HG03025 (cell line): ENCODE results near the gene EYA4.

Source experiments
- ATAC-seq: cut with Tn5 transposase; IDR thresholded peaks from one replicate; pipeline ENCODE4 v1.9.1; 2021; ENCODE audit warnings: mild to moderate bottlenecking, moderate library complexity; ENCODE audit not compliant: unreplicated experiment, low FRiP score

EYA4 gene

DNA sequence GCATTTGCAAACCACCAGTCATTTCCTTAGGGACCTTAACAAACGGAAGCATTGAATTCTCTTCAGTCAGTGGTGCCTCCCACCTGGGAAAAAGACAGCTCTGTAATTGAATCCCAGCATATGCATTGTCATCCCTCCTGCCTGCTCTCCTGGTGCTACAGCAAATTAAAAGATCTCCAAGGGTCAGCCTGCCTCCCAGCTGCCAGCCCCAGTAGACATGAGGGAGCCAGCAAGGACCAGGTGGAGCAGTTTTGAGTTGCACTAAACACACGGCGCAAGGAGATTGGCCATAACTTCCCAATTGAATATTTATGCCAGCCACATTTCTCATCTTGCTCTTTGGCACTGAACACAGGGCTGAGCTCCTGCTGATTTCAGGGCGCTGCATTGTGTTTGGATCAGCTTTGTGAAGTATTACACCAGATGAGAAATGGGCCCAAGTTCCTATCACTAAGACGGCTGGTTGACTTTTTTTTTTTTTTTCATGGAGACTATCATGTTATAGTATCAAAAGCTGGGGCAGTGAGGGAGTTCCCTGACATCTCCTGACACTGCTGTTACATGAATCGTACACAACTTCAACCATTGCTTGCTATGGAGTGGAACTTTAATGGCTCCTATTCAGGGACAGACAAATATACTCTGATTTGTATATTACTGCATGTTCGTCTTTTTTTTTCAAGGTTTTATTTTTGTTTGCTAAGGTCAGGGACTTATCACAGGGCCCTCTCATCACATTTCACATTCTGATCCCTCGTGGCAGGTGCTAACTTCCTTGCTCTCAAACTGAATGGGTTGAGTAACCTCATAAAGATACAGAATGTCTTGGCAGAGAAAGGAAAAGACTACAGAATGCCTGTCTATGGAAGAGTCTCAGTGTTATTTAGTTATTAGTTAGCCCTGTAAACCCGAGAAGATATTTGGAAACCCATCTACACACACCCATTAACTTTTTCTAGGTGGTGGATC is 191.1 kb downstream of the EYA4 start:
- no peak for ATAC-seq

DNA sequence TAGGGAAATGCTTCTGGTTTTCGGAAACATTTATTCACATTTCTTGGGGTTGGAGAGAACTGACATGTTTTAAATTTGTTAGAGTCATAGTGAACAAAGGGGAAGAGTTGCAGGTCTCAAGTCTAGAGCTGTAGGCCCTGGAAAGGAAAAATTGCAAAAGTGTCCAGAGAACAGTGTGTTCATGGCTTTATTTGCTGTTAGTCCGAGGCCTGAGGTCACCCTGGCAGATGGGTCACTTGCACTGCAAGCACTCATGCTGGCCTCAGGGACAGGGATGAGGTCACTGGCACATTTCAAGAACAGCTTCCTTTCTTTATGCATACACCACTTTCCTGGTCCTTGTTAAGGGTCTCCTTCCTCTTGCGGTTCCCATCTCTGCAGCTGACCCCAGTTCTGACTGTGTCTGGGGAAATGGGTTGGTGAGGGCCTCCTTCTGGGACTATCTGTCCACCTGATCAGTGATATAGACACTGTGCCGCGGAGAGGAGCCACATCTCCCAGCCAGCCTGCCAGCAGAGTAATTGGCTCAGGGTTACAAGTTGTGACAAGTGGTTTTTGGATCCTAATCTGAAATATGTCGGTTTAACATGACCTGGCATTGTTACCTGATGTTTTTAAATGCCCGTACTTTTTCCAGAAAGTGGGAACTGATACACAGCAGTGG is 194.0 kb downstream of the EYA4 start:
- no peak for ATAC-seq

DNA sequence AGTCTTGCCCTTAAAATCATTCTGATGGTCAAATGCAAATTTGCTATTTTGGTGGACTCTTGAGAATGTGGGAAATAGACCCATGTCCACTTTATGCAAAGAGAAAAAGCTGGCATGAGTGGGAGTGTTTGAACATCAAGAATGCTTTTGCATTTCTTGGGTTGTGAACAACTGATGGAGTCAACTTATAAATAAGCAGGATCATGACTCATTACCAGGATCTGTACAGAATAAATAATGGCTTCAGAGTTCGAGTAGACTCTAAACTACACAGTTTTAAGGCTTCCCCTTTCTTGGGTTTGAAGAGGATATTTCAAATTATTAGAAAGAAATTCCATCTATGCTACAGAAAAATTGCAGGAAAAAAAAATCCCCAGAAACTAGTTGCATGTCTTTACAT is 195.5 kb downstream of the EYA4 start:
- no peak for ATAC-seq

DNA sequence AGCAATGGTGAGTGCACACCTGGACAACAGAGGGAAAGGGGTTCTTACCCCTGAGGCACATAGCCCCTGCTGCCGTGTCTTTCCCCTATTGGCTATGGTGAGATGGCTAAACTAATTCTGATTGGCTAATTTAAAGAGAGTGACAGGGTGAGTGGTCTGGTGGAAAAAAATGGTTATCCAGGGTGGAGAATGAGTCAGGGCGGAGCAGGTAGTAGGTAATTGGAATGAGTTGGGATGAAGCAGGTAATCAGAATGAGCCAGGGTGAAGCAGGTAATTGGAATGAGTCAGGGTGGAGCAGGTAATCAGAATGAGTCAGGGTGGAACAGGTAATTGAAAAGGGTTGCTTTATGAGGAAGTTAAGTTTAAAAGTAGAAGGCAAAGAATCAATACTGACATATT is 200.3 kb downstream of the EYA4 start:
- ATAC-seq, result no peak

DNA sequence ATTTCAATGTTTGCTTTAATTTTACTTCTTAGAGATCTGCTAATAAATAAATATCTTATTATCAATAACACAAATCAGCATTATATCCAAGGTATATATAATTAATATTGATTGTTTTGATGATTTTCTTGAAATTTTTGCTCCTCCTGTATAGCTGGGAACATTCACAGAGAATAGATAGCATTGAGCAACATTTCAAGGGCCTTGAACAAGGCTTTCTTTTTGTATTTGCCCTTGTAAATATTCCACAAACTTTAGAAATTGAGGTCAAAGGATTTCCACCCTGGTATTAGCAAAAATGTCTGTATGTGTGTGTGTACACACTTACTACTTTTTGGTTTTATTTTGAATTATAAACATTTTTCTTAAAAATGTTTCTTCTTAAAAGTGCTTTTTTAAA is 205.6 kb downstream of the EYA4 start:
- ATAC-seq, result no peak

DNA sequence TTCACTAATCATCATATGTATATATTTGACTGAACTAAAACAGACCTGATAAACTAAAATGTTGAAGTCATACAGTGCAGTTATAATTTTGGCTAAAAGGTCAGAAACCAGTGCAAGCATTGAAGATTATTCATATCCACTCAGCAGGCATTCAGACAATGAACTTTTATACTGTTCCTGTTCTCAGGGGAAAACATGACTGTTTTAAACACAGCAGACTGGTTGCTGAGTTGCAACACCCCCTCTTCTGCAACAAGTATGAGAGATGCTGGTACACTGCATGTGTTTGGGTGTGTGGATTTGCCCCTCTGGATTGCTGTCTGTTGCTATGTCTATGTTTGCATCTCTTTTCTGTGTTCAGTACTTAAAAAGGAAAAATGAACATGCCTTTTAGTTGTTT is 206.8 kb downstream of the EYA4 start:
- ATAC-seq, result no peak

DNA sequence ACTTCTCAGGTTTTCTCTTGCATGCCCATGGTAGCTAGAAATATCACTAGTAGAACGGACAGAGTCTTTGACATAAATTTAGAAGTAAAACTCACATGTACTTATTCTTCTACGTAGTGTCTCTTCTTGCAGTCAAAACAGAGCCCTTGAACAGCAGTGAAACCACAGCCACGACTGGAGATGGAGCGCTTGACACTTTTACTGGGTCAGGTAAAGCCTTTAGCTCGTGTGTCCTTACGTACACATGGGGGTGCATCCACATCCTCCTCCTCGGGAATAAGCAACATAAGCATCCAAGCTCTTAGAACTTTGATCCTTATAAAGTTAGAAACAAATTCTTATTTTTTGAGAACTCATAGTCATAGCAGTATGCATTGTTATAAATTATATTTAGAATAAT is 215.3 kb downstream of the EYA4 start:
- ATAC-seq, result no peak

DNA sequence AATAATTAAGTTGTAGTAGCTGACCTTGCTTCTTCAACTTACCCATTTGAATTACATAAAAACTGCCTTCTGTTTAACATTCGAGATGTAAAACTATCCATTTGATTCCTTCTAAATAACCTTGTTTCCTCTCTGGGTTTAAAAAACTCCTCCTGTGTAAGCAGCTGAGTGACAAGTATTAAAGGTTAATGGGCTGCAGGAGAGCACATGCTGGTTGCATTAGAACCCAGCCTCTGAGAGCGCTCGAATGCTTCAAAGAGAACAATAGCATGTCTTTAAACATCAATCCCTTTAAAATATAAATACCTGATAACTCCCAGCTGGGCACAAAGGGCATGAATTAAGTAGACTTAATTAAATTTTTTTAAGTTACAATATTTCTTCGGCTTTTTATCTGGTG is 215.8 kb downstream of the EYA4 start:
- no peak for ATAC-seq

DNA sequence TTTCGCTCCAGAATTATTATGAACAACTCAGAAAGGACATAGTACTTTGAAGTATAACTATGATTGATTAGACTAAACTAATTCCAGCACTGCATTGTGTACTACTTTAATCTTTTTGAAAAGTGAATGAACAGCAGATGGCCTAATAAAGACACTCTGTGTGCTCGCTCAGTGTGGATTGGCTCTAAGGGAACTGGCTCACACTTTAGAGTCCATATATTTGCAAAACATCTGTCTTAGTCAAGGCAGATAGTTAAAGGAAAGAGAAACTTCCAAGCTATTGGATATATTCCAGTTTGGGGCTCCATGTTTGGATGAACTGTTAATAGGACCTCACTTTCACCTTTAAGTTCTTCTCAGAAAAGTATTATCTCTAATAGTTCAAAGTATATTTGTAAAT is 218.9 kb downstream of the EYA4 start:
- no peak for ATAC-seq

DNA sequence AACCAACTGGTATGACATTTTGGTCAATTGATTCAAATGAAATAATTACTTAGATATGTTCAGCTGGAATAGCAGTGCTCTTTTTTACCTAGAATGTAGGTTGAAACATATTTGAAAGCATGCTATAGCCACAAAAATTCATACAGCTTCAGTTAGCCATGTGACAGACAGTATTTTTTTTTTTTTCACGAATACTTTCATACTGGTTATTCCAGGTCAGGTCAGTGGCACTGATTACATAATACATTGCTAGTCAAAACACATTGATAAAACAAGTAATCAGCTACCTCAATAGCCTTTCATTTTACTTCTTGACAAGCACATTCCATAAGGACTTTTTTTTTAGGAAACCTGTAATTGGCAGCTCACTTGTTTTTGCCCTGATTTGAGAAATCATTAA is 222.6 kb downstream of the EYA4 start:
- no peak for ATAC-seq

DNA sequence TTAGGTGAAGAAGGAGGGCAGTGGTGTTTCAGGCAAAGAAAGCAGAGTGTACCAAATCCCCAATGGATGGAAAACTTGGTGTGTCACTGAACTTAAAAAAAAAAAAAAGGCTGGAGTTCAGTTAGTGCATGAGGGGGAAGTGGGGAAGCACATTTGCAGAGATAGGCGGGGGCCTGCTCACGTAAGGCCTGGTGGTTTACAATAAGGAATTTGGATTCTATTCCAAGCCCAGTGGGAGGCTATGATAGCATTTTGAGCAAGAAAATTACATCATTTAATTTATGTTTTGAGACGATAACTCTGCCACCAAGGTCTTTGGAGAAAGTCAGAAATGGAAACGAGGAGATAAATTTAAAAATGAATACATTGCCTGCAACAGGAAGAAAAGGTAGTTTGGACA is 225.5 kb downstream of the EYA4 start:
- no peak for ATAC-seq

DNA sequence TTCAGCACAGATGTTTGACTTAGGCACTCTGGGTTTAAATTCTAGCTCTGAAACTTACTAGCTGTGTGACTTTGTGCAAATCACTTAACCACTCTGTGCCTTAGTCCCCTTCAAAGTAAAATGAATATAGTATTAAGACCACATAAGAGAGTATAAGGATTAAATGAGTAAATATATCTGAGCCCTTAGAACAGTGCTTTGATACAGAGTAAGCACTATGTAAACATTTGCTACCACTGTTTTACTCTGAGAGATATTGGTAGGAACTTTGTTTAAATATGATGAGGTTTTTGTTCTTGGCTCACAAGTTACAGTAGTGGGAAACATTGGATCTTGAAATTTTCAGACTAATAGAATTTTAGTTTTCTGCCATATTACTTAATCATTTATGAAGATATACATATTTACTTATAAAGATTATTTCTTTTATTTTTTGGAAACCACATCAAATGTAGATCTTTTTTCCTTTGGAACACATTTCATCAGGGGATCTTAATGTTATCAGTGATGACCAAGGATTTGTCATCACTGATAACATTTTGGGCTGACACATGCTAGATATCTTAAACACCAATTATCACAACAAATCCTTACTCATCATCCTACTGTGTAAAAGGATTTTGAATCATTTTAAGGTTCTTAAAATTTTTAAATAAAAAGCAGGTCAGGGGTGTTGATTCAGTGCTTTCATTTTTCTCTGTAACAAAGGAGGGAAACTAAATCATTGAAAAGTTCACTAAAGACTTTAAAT is 226.2 kb downstream of the EYA4 start:
- ATAC-seq, result no peak

DNA sequence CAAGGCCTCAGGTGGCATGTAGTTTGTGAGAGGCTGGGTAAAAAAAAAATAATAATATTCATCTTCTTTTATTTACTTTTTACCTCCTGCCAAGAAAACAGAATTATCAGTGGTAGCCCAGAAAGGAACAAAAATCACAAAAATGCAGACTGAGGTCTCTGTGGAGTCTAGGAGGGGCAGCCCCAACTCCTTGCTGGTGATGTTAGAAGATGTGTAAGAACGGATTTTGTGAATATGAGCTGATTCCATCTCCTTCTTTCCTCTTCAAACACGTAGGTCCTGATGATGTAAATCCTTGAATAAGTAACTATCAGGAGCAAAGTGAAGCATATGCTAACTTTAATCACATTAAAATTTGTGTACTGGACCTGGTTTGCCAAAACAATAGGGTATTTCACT is 226.8 kb downstream of the EYA4 start:
- no peak for ATAC-seq

DNA sequence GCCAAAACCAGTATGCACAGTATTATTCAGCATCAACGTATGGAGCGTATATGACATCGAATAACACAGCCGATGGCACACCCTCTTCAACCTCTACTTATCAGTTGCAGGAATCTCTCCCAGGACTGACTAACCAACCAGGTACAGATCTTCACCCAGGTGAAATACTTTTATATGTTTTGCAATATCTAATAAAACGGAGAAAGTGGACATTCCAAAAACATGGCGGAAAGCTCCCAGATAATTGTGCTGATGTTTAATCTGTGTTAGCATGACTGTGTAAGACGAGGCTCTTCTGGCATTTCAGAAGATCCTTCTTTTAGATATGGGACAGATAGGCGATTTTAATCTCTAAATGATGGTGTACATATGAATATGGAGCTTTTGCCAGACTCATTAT is 227.4 kb downstream of the EYA4 start:
- ATAC-seq, result no peak

DNA sequence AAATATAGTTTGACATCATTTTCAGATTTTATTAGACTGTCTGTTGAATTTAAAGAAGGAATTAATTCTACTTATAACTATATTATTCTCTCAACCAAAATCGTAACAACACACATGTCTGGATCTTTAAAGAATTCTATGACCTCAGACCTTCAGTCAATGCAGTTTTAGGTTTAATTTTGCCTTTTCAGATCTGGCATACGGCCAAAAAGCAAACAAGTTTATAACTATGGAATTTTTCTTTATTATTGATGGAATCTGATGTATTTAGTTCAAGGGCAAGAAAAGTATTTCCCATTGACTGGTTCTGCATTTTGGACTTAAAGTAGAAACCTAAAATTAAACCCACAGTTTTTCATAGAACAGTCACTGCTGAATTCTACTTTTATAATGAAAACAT is 233.4 kb downstream of the EYA4 start:
- ATAC-seq, result no peak

DNA sequence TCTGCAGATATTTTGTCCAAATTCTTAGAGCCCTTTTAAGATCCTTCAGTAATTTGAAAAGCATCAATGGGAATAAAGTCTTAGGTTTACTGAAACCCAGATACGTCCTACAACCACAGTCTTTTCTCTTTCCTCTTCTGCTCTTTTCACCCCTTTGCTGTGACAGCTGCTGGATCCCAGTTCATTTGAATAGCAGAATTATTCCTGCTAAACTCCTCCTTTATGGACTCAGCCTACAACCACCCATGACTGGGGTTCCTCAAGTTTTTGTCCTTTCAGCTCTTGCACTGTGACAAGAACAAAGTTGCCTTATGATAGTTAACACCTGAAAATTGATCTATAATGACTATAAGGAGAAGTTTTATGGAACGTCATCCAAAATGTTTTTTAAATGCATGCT is 237.5 kb downstream of the EYA4 start:
- ATAC-seq, result no peak

DNA sequence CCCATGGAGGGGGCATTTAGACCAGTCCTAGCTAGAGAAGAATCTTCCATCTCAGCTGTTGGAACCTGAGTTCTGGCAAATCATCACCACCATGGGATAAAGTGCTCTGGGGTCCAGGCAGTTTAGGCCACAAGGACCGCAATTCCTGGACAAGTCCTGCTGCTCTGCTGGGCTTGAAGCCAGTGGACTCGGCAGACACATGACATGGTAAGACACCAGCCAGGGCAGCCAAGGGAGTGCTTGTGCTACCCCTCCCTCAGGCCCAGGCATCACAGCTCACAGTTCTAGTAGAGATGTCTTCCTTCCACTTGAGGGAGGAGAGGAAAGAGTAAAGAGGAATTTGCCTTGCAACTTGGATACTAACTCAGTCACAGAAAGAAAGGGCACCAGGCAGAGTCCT is 246.0 kb downstream of the EYA4 start:
- ATAC-seq, result no peak

DNA sequence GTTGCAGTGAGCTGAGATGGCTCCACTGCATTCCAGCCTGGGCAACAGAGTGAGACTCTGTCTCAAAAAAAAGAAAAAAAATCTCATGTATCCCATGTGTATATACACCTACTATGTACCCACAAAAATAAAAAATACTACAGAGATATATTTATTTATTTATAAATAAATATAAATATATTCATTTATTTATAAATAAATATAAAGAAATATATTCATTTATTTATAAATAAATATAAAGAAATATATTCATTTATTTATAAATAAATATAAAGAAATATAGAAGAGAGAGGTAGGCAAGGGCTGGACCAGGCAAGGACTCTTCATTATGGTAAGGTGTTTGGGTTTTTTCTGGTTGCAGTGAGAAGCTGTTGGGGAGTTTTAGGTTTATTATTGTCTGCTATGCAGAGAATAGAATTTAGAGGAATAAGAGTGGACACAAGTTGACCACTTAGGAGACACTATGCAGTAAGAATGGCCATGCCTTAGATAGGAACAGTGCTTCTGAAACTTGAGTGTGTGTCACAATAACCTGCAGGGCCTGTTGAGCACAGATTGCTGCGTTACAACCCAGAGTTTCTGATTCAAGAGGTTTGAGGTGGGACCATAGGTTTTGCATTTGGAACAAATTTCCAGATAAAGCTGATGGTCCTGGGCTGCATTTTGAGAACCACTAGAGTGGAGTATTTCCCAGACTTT is 254.2 kb downstream of the EYA4 start:
- ATAC-seq, result no peak

DNA sequence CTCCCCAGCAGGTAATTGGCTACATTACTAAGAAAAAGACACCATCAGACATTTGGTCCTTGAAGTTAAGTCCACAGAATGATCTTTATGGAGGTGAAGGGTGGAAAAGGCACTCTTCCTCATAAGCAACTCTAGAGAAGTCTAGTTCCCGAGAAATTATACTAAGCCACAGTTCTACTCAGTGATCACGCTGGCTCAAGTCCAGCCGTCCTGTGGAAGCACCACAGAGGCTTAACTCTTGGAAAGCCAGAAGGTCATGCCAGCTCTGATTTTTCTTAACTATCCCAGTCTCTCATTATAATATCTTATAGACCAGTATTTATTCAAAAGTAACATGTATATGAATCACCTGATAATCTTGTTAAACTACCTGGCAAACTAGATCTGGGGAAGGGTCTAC is 258.5 kb downstream of the EYA4 start:
- no peak for ATAC-seq

DNA sequence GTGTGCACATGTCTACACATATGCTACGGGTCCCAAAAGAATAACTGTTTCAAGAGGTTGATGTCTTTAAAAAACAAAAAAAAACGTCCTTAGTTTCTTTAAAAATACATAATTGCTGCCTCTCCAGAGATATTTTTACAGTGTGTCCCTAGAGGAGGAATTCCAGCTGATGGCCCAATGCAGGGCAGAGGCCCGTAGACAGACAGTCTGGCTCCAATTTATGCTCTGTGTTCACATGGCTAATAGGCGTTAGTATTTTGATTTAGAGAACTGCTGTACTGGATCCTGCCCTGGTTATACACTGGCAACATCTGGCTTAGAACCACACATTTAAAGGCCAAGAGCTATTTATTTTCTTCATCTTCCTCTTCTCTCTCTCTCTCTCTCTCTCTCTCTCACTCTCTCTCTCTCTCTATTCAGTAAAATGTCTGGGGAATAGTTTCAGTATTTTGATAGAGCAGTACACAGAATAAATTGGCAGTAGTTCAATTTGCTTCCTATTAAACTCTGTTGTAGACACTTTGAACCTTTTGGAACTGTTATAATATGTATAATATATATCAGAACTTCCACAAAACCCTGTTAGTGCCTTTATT is 260.6 kb downstream of the EYA4 start:
- ATAC-seq, result no peak
